HEK293T (cell line): Measurements from ENCODE around the gene GNAT3.

Source experiments
- BHLHE40 ChIP-seq: fragments of 450-650 bp; IDR thresholded peaks from 2 replicates; pipeline ENCODE4 v1.6.1; 2016; ENCODE audit warnings: mild to moderate bottlenecking, moderate library complexity, borderline replicate concordance
- ELF4 ChIP-seq: fragments of 450-650 bp; IDR thresholded peaks from 2 replicates; pipeline ENCODE4 v1.6.1; 2017; ENCODE audit warnings: antibody characterized with exemption
- FOXA1 ChIP-seq: fragments of 450-650 bp; IDR thresholded peaks from 2 replicates; pipeline ENCODE4 v1.6.1; 2016; ENCODE audit warnings: mild to moderate bottlenecking
- FOXK2 ChIP-seq: fragments of 450-650 bp; IDR thresholded peaks from 2 replicates; pipeline ENCODE4 v1.6.1; 2016; ENCODE audit warnings: mild to moderate bottlenecking
- FOXM1 ChIP-seq: fragments of 450-650 bp; IDR thresholded peaks from 2 replicates; pipeline ENCODE4 v1.6.1; 2017; ENCODE audit warnings: mild to moderate bottlenecking, borderline replicate concordance
- HDGF ChIP-seq: fragments of 450-650 bp; IDR thresholded peaks from 2 replicates; pipeline ENCODE4 v1.6.1; 2017; ENCODE audit warnings: antibody characterized with exemption, borderline replicate concordance
- L3MBTL2 ChIP-seq: fragments of 450-650 bp; conservative IDR thresholded peaks from 2 replicates; pipeline ENCODE4 v1.6.1; 2016; ENCODE audit warnings: mild to moderate bottlenecking
- LEF1 ChIP-seq: fragments of 450-650 bp; IDR thresholded peaks from 2 replicates; pipeline ENCODE4 v1.6.1; 2017; ENCODE audit warnings: mild to moderate bottlenecking, borderline replicate concordance
- NFRKB ChIP-seq: fragments of 450-650 bp; IDR thresholded peaks from 2 replicates; pipeline ENCODE4 v1.6.1; 2016; ENCODE audit warnings: mild to moderate bottlenecking, moderate library complexity
- SP1 ChIP-seq: fragments of 450-650 bp; IDR thresholded peaks from 2 replicates; pipeline ENCODE4 v1.6.1; 2017
- ZNF384 ChIP-seq: fragments of 450-650 bp; IDR thresholded peaks from 2 replicates; pipeline ENCODE4 v1.6.1; 2016

GRCh38 chr7:80467069-80467468, 44.8 kb downstream of the GNAT3 start:
- no peak for TF ChIP-seq BHLHE40
- TF ChIP-seq FOXA1: no peak
- no peak for TF ChIP-seq SP1
- no peak for TF ChIP-seq NFRKB
- no peak for TF ChIP-seq FOXM1
- no peak for TF ChIP-seq ELF4
- no peak for TF ChIP-seq LEF1
- TF ChIP-seq FOXK2: no peak
- TF ChIP-seq HDGF: no peak
- no peak for TF ChIP-seq L3MBTL2
- no peak for TF ChIP-seq ZNF384
